Measurements from ENCODE around the gene CDKN2A.
"Not testable (repeated sequence)": the region's sequence is repeated elsewhere in the genome, so short reads cannot be mapped to it uniquely, and the experiment has no call there.

CDKN2A gene

DNA sequence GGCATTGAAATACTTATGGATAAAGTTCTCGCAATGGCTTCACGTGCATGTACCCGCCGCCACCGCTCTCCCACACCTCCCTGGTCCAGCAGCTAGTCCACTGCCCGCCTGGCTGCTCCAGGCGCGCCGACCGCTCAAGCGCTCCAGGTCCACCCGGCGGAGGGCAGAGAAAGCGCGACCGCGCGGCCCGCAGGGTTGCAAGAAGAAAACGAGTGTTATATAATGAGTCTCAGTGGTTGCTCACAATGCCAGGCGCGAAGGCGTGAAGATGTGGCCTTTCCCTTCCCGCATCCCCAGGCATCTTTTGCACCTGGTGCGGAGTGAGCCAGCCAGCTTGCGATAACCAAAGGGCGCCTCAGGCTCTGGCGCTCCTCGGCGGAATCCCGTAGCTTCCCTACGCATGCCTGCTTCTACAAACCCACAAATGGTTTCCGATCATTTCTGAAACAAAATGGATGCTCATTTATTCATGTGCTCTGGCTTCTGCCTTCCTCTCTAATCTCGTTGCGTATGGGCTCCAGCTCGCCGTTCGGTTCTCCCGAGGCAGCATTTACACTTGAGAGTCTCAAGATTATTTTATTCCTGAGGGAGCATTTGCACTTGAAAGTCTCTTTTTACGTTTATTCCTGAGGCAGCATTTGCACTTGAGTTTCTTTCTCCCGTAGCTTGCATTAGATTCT is 25.7 kb downstream of the CDKN2A start:
- Mint-ChIP-seq H3K9me3 (peaks cover 8% of the 10 kb centered on the region in 2 donors), H3K36me3 (ENCODE audit: insufficient read depth) (peaks cover 27% of the 10 kb centered on the region), H3K4me1 (ENCODE audit: low read depth in 2 of 2) (peaks cover 19 to 23% of the 10 kb centered on the region in 2 donors), H3K27me3 (peaks cover 94 to 100% of the 10 kb centered on the region in 2 donors), H3K27ac (peak overlapping the region; percentile 9 to 60), H3K4me3 (peak overlapping the region in 1 of 2 donors; percentile 57)
- no peak for DNase-seq
- ATAC-seq (replicated peaks) = no peak

DNA sequence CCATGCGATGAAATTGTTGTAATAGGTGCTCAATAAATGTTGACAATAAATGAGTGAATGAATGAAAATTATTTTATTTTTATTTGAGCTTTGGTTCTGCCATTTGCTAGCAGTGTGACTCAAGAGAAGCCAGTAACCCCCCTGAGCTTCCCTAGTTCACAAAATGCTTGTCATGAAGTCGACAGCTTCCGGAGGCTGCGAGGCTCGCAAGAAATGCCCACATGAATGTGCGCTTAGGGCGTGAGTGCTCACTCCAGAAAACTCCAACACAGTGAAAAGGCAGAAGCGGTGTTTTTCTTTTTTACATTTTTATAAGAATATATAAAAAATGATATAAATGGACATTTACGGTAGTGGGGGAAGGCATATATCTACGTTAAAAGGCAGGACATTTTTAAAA is 26.5 kb downstream of the CDKN2A start:
- Mint-ChIP-seq H3K4me3 (no peak overlapping the region), H3K9me3 (peaks cover 8% of the 10 kb centered on the region in 2 donors), H3K36me3 (ENCODE audit: insufficient read depth) (peaks cover 27% of the 10 kb centered on the region), H3K27ac (no peak overlapping the region), H3K27me3 (peaks cover 98 to 100% of the 10 kb centered on the region in 2 donors), H3K4me1 (ENCODE audit: low read depth in 2 of 2) (peaks cover 21 to 23% of the 10 kb centered on the region in 2 donors)
- DNase-seq = no peak
- no peak for ATAC-seq (replicated peaks)

DNA sequence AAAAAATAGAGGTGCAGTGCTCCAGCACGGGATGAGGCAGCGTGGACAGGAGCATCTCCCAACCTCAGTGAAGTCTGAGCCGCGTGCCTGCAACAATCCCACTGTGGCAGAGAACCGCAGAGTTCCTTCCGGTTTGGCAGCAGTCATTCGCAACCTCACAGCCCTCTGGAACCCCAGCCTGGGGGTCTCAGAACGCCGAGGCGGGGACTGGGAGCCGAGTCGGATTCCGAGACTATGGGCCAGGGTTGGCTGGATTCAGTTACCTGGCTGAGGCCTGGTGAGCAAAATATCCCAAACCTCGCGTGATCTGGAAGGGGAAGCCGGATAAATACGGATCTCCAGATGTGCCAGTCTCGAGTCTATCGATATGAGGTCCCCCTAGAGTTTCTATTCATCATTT is 27.0 kb downstream of the CDKN2A start:
- peaks cover 21 to 23% of the 10 kb centered on the region in 2 donors for H3K4me1 Mint-ChIP-seq (ENCODE audit: low read depth in 2 of 2)
- H3K4me3 Mint-ChIP-seq = no peak overlapping the region
- no peak for DNase-seq
- no peak overlapping the region for H3K27ac Mint-ChIP-seq
- H3K9me3 Mint-ChIP-seq = peaks cover 8 to 10% of the 10 kb centered on the region in 2 donors
- H3K27me3 Mint-ChIP-seq = peaks cover 98 to 100% of the 10 kb centered on the region in 2 donors
- peaks cover 27% of the 10 kb centered on the region for H3K36me3 Mint-ChIP-seq (ENCODE audit: insufficient read depth)
- ATAC-seq (replicated peaks) = no peak

DNA sequence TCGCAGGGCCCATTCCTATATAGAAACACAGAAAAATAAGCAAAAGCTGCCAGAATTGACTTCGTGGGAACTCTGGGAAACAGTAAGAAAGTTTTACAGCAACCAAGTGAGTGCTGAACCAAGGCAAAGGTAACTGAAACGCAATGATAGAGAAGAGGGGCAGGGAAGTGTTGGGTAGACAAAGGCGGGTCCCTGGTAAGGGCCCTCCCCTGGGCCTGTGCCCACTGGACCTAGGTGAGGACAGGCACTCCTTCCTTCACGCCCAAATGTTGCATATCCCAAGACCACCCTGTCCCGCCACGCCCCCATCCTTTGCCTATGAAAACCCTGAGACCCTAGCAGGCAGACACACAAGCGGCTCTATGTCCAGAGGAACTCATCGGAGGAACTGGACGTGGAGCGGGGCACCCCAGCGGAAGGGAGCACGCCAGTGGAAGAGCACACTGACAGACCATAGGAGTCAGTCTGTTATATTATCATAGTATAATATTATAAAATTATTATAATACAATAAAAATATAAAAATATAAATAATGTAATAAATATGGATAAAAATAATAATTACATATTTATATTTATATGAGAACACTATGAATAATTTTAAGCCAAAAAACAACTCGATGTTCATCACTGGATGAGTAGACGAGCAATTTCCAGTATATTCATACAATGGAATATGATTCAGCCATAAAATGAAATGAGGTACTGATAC is 27.9 kb downstream of the CDKN2A start:
- Mint-ChIP-seq H3K9me3 (peaks cover 8 to 11% of the 10 kb centered on the region in 2 donors), H3K27me3 (peaks cover 99 to 100% of the 10 kb centered on the region in 2 donors), H3K4me3 (peak overlapping the region; percentile 67 to 79), H3K27ac (peak overlapping the region in 1 of 2 donors; percentile 81), H3K4me1 (ENCODE audit: low read depth in 2 of 2) (peaks cover 21 to 23% of the 10 kb centered on the region in 2 donors), H3K36me3 (ENCODE audit: insufficient read depth) (peaks cover 27% of the 10 kb centered on the region)
- no peak for DNase-seq
- no peak for ATAC-seq (replicated peaks)

DNA sequence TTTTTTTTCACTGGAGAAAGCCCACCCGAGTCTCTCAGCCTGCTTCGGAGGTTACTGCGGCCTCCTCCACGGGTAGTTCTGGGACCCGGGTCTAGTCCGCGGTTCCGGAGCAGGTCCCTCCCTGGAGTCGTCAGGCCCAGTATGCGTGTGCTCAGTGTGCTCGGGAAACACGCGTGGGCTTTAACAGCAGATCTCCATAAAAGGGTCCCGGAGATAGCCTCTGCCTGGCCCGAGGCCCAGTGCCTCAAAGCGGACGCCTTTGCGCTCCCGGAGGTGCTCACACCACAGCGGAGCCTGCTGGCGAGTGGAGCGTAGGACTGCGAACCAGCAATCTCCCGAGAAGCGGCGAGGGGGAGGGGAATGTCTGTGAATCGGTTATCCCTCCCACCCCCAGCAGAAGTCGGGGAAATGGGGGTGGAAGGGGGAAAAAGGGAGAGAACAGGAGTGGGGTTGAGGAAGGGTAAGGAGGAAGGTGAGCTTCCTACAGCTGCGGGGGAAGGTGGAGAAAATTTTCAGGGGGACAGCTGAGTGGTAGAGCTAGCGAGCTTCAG is 28.7 kb downstream of the CDKN2A start:
- H3K9me3 Mint-ChIP-seq = peaks cover 8 to 11% of the 10 kb centered on the region in 2 donors
- H3K36me3 Mint-ChIP-seq (ENCODE audit: insufficient read depth) = peaks cover 27% of the 10 kb centered on the region
- H3K4me1 Mint-ChIP-seq (ENCODE audit: low read depth in 2 of 2) = peaks cover 21 to 23% of the 10 kb centered on the region in 2 donors
- DNase-seq (no peak), ATAC-seq (replicated peaks) (peak; percentile 52)
- peak overlapping the region; percentile 67 to 79 for H3K4me3 Mint-ChIP-seq
- H3K27me3 Mint-ChIP-seq = peaks cover 96 to 100% of the 10 kb centered on the region in 2 donors
- peak overlapping the region in 1 of 2 donors; percentile 81 for H3K27ac Mint-ChIP-seq

DNA sequence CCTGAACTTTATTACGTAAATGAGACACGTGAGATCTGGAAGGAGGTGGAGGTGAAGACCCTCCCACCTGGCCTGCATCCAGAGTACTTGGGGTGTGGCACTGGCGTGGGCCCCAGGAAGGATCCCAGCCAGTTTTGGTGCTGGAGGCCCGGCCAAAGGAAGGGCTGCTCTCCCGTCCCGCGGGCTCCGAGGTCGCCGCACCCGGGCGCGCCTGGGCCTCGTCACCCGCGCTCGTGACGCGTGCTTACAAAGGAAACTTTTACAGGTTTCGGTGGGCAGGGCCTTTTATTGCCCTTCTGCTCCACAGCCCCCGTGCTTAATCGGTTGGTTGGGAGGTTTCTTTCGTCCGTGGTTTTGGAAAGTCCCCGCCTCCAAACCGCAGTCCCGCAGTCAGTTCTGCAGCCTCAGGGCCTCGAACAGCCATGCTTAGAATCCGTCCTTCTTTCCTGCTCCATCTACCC is 29.2 kb downstream of the CDKN2A start:
- H3K36me3 Mint-ChIP-seq (ENCODE audit: insufficient read depth) = peaks cover 24% of the 10 kb centered on the region
- peaks cover 8 to 10% of the 10 kb centered on the region in 2 donors for H3K9me3 Mint-ChIP-seq
- H3K4me1 Mint-ChIP-seq (ENCODE audit: low read depth in 2 of 2) = peaks cover 20 to 21% of the 10 kb centered on the region in 2 donors
- peaks cover 96 to 100% of the 10 kb centered on the region in 2 donors for H3K27me3 Mint-ChIP-seq
- DNase-seq (peak; percentile 45 to 57 (median 51)), ATAC-seq (replicated peaks) (peak; percentile 81)
- H3K4me3 Mint-ChIP-seq = peak overlapping the region; percentile 67 to 79
- peak overlapping the region in 1 of 2 donors; percentile 81 for H3K27ac Mint-ChIP-seq

DNA sequence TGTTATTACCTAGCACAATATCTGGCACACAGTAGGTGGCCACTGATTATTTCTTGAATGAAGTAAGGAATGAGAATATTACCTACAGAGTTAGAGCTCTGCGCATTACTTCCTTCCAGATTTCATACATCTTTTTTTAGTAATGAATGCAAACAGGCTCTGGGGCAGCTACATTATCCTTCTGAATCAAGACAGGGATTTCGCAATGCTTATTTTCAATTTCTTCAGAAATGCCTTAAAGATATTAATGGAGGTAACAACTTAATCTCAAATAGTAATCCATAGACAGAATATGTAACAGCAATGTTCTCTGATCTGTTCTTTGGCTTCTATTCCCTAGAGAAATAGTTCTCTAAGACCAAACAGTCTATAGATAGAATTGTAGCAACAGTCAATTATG is 32.6 kb downstream of the CDKN2A start:
- peaks cover 0 to 2% of the 10 kb centered on the region in 2 donors for H3K9me3 Mint-ChIP-seq
- H3K27ac Mint-ChIP-seq = no peak overlapping the region
- peaks cover 11 to 15% of the 10 kb centered on the region in 2 donors for H3K4me1 Mint-ChIP-seq (ENCODE audit: low read depth in 2 of 2)
- no peak for DNase-seq
- H3K36me3 Mint-ChIP-seq (ENCODE audit: insufficient read depth) = peaks cover 9% of the 10 kb centered on the region
- no peak overlapping the region for H3K4me3 Mint-ChIP-seq
- H3K27me3 Mint-ChIP-seq = peaks cover 66 to 72% of the 10 kb centered on the region in 2 donors
- ATAC-seq (replicated peaks) = no peak

DNA sequence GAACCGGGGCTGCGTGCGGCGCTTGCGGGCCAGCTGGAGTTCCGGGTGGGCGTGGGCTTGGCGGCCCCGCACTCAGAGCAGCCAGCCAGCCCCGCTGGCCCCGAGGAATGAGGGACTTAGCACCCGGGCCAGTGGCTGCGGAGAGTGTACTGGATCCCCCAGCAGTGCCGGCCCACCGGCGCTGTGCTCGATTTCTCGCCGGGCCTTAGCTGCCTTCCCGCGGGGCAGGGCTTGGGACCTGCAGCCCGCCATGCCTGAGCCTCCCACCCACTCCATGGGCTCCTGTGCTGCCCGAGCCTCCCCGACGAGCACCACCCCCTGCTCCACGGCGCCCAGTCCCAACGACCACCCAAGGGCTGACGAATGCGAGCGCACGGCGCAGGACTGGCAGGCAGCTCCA is 34.9 kb downstream of the CDKN2A start:
- DNase-seq; H3K27ac Mint-ChIP-seq; ATAC-seq (replicated peaks); H3K4me1 Mint-ChIP-seq (ENCODE audit: low read depth in 2 of 2); H3K9me3 Mint-ChIP-seq; H3K4me3 Mint-ChIP-seq; H3K36me3 Mint-ChIP-seq (ENCODE audit: insufficient read depth): not testable (repeated sequence)
- peaks cover 48 to 49% of the 10 kb centered on the region in 2 donors for H3K27me3 Mint-ChIP-seq

DNA sequence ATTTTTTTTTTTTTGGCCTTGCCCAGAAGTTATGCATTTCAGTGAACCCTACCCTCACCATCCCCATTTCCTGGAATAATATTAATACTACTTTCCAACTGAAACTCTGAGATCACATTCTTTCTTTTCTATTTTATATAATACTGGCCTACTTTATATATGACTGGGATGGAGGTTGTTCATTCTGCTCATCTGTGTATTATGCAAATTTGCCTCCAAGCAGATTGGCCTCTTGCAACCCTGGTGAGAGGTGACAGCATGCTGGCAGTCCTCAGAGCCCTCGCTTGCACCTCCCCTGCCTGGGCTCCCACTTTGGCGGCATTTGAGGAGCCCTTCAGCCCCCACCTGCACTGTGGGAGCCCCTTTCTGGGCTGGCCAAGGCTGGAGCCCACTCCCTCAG is 35.4 kb downstream of the CDKN2A start:
- ATAC-seq (replicated peaks) (no peak), DNase-seq (no peak)
- Mint-ChIP-seq H3K9me3 (peaks cover 0 to 2% of the 10 kb centered on the region in 2 donors), H3K4me3 (no peak overlapping the region), H3K27ac (no peak overlapping the region), H3K4me1 (ENCODE audit: low read depth in 2 of 2) (peaks cover 0 to 2% of the 10 kb centered on the region in 2 donors), H3K36me3 (ENCODE audit: insufficient read depth) (peaks cover 3% of the 10 kb centered on the region), H3K27me3 (peaks cover 44 to 45% of the 10 kb centered on the region in 2 donors)

DNA sequence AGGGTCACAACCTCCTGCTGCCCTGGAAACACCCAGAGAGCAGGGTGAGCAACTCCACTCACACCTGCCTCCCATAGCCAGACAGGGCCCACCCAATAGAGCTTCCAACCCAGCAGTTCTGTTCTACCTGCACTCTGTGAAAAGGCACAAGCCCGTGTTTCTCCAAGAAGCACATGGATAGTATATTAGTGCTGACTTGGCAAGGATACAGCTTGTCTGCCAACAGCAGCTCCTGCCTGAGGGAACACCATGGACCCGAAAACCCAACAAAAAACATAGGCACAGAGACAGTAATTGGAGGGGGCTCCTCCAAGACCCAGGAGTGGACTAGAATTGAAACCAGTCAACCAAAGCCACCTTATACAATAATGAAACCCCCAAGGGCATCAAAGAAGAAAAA is 48.6 kb downstream of the CDKN2A start:
- Mint-ChIP-seq H3K27ac (no peak overlapping the region), H3K9me3 (no peaks in the 10 kb centered on the region), H3K36me3 (ENCODE audit: insufficient read depth) (no peaks in the 10 kb centered on the region), H3K27me3 (peaks cover 21 to 34% of the 10 kb centered on the region in 2 donors), H3K4me3 (no peak overlapping the region), H3K4me1 (ENCODE audit: low read depth in 2 of 2) (no peaks in the 10 kb centered on the region)
- no peak for ATAC-seq (replicated peaks)
- no peak for DNase-seq

DNA sequence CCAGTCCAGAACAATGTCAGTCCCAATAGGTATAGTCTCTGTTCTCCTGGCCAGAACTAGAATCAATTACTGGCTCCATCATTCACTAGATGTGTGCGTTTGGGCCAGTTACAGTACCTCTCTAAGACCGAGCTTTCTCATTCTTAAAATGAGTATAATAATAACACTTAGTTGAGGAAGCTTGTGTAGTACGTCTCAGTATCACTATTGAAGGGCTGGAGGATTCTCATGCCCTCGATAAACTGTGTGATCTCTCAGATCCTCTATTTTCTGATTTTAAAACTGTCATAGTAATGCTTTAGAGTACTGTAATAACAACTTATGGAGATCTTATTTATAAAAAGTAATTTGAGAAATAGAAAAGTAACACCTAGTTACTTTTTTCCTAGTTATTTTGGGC is 50.7 kb downstream of the CDKN2A start:
- H3K4me3 Mint-ChIP-seq = no peak overlapping the region
- no peak for DNase-seq
- peaks cover 21 to 34% of the 10 kb centered on the region in 2 donors for H3K27me3 Mint-ChIP-seq
- no peaks in the 10 kb centered on the region for H3K9me3 Mint-ChIP-seq
- ATAC-seq (replicated peaks) = no peak
- H3K27ac Mint-ChIP-seq = no peak overlapping the region
- H3K36me3 Mint-ChIP-seq (ENCODE audit: insufficient read depth) = no peaks in the 10 kb centered on the region
- H3K4me1 Mint-ChIP-seq (ENCODE audit: low read depth in 2 of 2) = no peaks in the 10 kb centered on the region

DNA sequence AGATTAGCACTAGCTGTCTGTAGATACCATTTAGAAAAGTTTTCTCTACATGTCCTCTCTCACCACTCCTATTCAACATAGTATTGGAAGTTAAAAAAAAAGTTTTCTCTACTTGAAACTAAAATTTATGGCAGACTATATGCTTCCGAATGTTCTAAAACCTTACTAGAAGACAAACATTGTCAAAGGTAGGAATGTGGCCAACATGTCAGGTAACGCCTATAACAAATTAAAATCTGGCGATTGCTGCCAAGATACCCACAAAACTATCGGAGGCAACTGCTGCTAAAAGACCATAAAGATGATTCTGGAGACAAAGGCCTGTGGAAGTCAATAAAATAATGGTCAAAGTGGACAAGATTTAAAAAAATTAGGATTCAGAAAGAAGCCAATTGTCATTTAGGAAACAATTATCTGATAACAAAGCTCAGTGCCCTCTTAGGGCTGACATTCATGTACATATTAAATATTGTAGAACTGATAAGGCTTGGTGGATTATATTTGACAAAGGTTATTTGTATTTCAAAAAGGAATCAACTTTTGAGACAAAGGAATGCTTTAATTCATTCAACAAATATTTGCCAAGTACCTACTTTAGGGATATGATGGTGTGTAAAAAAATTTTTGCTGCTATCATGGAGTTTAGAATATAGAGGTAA is 52.7 kb downstream of the CDKN2A start:
- no peak overlapping the region for H3K27ac Mint-ChIP-seq
- H3K4me1 Mint-ChIP-seq (ENCODE audit: low read depth in 2 of 2) = no peaks in the 10 kb centered on the region
- H3K36me3 Mint-ChIP-seq (ENCODE audit: insufficient read depth) = no peaks in the 10 kb centered on the region
- peaks cover 21 to 34% of the 10 kb centered on the region in 2 donors for H3K27me3 Mint-ChIP-seq
- no peaks in the 10 kb centered on the region for H3K9me3 Mint-ChIP-seq
- no peak for DNase-seq
- ATAC-seq (replicated peaks) = no peak
- no peak overlapping the region for H3K4me3 Mint-ChIP-seq

DNA sequence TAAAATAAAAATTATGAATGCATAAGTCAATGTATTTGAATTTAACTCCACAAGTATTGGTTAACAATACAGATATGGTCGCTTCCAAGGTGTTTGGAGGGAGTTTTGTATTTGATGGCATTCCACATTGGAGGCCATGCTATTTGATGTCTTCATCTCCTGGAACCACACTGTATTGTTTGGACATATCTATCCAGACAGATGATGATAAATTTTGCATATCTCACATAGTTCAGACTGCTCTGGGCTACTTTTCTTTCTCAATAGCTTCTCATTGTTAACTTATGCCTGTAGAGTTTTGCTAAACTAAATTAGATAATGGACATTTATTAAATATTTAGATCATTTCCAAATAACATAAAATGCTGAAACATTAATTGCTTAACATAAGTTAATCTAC is 58.0 kb downstream of the CDKN2A start:
- H3K27ac Mint-ChIP-seq = no peak overlapping the region
- H3K27me3 Mint-ChIP-seq = peaks cover 0 to under 1% of the 10 kb centered on the region in 2 donors
- H3K9me3 Mint-ChIP-seq = no peaks in the 10 kb centered on the region
- H3K4me3 Mint-ChIP-seq = no peak overlapping the region
- ATAC-seq (replicated peaks) = no peak
- DNase-seq = no peak
- no peaks in the 10 kb centered on the region for H3K4me1 Mint-ChIP-seq (ENCODE audit: low read depth in 2 of 2)
- peaks cover 4% of the 10 kb centered on the region for H3K36me3 Mint-ChIP-seq (ENCODE audit: insufficient read depth)

Measured in effector memory CD8-positive, alpha-beta T cell (primary cell).